Immature natural killer cell (primary cell): ENCODE data around the gene PPP1R1C. TPM values are rescaled to one million over a fixed set of nuclear protein-coding genes. Genes with fewer than 3 reads are reported as not detected.
"Not testable (repeated sequence)": the region's sequence is repeated elsewhere in the genome, so short reads cannot be mapped to it uniquely, and the experiment has no call there.

Source experiments
- DNase-seq, 3 donors: peaks; one replicate each; pipeline ENCODE4 v3.0.0; 2022; ENCODE audit warnings: mixed read lengths in 1 of 3
- H3K27ac Mint-ChIP-seq, 6 donors: one replicate each; pipeline ENCODE4 v1.8.0; 2020; ENCODE audit warnings: mixed read lengths in 6 of 6, mild to moderate bottlenecking in 5 of 6, inconsistent platforms in 4 of 6, moderate library complexity in 3 of 6
- H3K27me3 Mint-ChIP-seq, 3 donors: one replicate each; pipeline ENCODE4 v1.8.0; 2020 to 2021; ENCODE audit warnings: low read depth in 3 of 3, mild to moderate bottlenecking in 3 of 3, mixed read lengths in 3 of 3, moderate library complexity in 3 of 3, inconsistent platforms in 1 of 3
- H3K36me3 Mint-ChIP-seq, 3 donors: one replicate each; pipeline ENCODE4 v1.8.0; 2020; ENCODE audit warnings: mixed read lengths in 3 of 3, inconsistent platforms in 2 of 3, mild to moderate bottlenecking in 2 of 3
- H3K4me1 Mint-ChIP-seq, 2 donors: one replicate each; pipeline ENCODE4 v1.8.0; 2020; ENCODE audit warnings: inconsistent platforms in 2 of 2, mild to moderate bottlenecking in 2 of 2, mixed read lengths in 2 of 2, moderate library complexity in 1 of 2
- H3K4me3 Mint-ChIP-seq, 5 donors: one replicate each; pipeline ENCODE4 v1.8.0; 2020; ENCODE audit warnings: mild to moderate bottlenecking in 5 of 5, mixed read lengths in 5 of 5, inconsistent platforms in 3 of 5, moderate library complexity in 3 of 5
- H3K9me3 Mint-ChIP-seq, 6 donors: one replicate each; pipeline ENCODE4 v1.8.0; 2020; ENCODE audit warnings: mild to moderate bottlenecking in 6 of 6, mixed read lengths in 6 of 6, inconsistent platforms in 4 of 6, moderate library complexity in 3 of 6
- polyA plus RNA-seq, 3 donors: library from polyadenylated mRNA; unstranded; fragments of 300-500 nt; fragmentation: Illumina TruSeq; gene quantifications; one replicate each; pipeline ENCODE4 v1.2.3, GENCODE V29; 2021

PPP1R1C gene
- polyA plus RNA-seq, 3 donors from 2014 or later = not detected

DNA sequence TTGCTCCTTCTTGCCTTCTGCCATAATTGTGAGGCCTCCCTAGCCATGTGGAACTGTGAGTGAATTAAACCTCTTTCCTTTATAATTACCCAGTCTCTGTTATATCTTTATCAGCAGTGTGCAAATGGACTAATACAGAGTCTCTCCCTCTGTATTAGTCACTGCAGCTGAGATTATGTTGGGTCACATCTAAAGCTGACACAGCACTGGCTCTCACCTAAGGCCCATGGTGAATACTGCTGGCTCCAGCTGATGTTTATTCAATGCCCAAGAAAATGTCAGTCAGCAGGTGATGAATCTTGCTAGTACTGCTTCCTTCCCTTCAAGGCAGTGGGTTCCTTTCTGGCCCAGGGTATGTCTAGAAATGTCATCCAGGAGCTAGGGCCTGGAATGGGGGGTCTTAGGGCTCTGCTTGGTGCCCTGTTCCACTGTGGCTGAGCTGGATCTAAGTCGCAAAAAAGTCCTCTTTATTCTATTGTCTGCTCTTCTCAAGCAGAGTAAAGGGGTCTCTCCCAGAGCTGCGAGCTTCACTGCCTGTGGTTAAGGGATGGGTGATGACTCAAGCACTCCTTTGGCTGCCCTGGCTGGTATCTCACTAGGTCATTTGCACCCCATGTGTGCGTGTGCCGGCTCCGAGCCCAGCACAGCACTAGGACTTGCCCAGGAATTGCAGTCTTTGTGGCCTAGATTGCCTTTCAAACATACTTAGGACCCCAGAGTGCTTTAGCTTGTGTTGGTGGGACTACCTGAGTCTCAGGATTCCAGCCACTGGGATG lies 29.9 kb downstream of the PPP1R1C start:
- H3K9me3 Mint-ChIP-seq = peaks cover 5 to 31% (median 14%) of the 10 kb centered on the region in 6 donors
- H3K4me3 Mint-ChIP-seq = no peak overlapping the region
- no peak overlapping the region for H3K27ac Mint-ChIP-seq
- H3K4me1 Mint-ChIP-seq = no peaks in the 10 kb centered on the region
- H3K36me3 Mint-ChIP-seq = no peaks in the 10 kb centered on the region
- H3K27me3 Mint-ChIP-seq = peaks cover 0 to 6% (median 2%) of the 10 kb centered on the region in 3 donors
- no peak for DNase-seq

- H3K4me3 Mint-ChIP-seq = no peak overlapping the region
- DNase-seq = no peak
- H3K27ac Mint-ChIP-seq = no peak overlapping the region
- H3K36me3 Mint-ChIP-seq = no peaks in the 10 kb centered on the region
- no peaks in the 10 kb centered on the region for H3K27me3 Mint-ChIP-seq
- H3K4me1 Mint-ChIP-seq = no peaks in the 10 kb centered on the region
- H3K9me3 Mint-ChIP-seq = peaks cover 11 to 35% (median 15%) of the 10 kb centered on the region in 6 donors
These were observed 32.6 kb downstream of the PPP1R1C start for GRCh38 chr2:182018218-182018617.

GRCh38 chr2:182019731-182020130 lies 34.1 kb downstream of the PPP1R1C start:
- Mint-ChIP-seq H3K4me1 (no peaks in the 10 kb centered on the region), H3K9me3 (peaks cover 7 to 24% (median 10%) of the 10 kb centered on the region in 6 donors)

GRCh38 chr2:182020286-182021070 lies 34.8 kb downstream of the PPP1R1C start:
- Mint-ChIP-seq H3K9me3 (peaks cover 4 to 17% (median 9%) of the 10 kb centered on the region in 6 donors), H3K4me1 (no peaks in the 10 kb centered on the region), H3K36me3 (no peaks in the 10 kb centered on the region), H3K27me3 (no peaks in the 10 kb centered on the region), H3K4me3 (no peak overlapping the region), H3K27ac (no peak overlapping the region)
- DNase-seq = no peak

More at GRCh38 chr2:182019731-182020130, 34.1 kb downstream of the PPP1R1C start:
- DNase-seq = no peak
- Mint-ChIP-seq H3K27ac (no peak overlapping the region), H3K27me3 (no peaks in the 10 kb centered on the region), H3K36me3 (no peaks in the 10 kb centered on the region), H3K4me3 (no peak overlapping the region)

GRCh38 chr2:182023235-182023634 lies 37.6 kb downstream of the PPP1R1C start:
- Mint-ChIP-seq H3K4me1 (no peaks in the 10 kb centered on the region), H3K9me3 (peaks cover 4 to 13% (median 9%) of the 10 kb centered on the region in 6 donors), H3K4me3 (no peak overlapping the region), H3K27me3 (no peaks in the 10 kb centered on the region), H3K36me3 (no peaks in the 10 kb centered on the region), H3K27ac (no peak overlapping the region)
- DNase-seq = no peak

- not testable (repeated sequence) for H3K4me1 Mint-ChIP-seq, H3K36me3 Mint-ChIP-seq, H3K4me3 Mint-ChIP-seq, H3K27ac Mint-ChIP-seq, H3K9me3 Mint-ChIP-seq, DNase-seq, H3K27me3 Mint-ChIP-seq
These were observed 45.2 kb downstream of the PPP1R1C start for GRCh38 chr2:182030875-182031274.

- H3K27me3 Mint-ChIP-seq = peaks cover 0 to 2% (median 2%) of the 10 kb centered on the region in 3 donors
- no peaks in the 10 kb centered on the region for H3K9me3 Mint-ChIP-seq
- DNase-seq = no peak
- no peak overlapping the region for H3K4me3 Mint-ChIP-seq
- H3K36me3 Mint-ChIP-seq = no peaks in the 10 kb centered on the region
- no peaks in the 10 kb centered on the region for H3K4me1 Mint-ChIP-seq
- H3K27ac Mint-ChIP-seq = no peak overlapping the region
These were observed 46.3 kb downstream of the PPP1R1C start for GRCh38 chr2:182031956-182032355.

DNA sequence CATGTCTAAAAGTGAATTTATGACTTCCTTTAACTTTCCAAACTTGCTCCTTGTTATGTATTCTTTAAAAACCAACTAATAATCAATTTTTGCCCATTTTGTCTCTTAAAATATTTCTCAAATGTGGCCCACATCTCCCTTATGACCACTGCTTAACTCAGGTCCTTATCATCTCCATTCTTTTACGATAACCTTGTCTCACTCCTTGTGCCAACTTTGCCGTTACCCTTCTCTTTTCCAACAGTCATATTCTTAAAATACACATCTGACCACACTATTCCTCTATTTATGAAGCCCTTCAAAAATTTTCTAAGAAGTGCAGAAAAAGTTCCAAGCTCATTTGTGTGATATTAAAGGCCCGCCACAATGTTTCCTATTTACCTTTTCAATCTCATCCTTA lies 47.8 kb downstream of the PPP1R1C start:
- Mint-ChIP-seq H3K36me3 (no peaks in the 10 kb centered on the region), H3K9me3 (peaks cover 0 to 1% (median 0%) of the 10 kb centered on the region in 6 donors), H3K27ac (no peak overlapping the region), H3K4me1 (no peaks in the 10 kb centered on the region), H3K4me3 (no peak overlapping the region), H3K27me3 (peaks cover 0 to 2% (median 2%) of the 10 kb centered on the region in 3 donors)
- DNase-seq = no peak

DNA sequence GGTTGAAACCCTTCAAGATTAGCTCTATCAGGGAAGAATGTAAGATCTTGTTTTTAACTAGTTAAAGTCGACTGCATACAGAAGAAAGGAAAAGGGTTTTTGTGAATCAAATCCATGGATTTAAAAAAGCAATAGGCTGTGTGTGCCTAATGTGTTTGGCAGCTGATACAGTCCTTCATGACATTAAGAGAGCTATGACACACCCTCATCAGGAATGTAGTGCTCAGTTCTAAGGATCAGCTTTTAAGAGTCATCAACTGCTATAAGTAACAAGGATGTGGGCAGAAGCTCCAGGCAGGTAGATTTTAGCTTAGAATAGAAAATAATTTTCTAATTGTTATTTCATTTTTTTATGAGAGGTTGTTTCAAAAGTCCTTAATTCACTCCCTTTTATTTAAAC lies 52.9 kb downstream of the PPP1R1C start:
- H3K36me3 Mint-ChIP-seq = no peaks in the 10 kb centered on the region
- DNase-seq = no peak
- no peaks in the 10 kb centered on the region for H3K4me1 Mint-ChIP-seq
- no peak overlapping the region for H3K4me3 Mint-ChIP-seq
- peaks cover 0 to 1% (median 0%) of the 10 kb centered on the region in 6 donors for H3K9me3 Mint-ChIP-seq
- peaks cover 0 to 2% (median 2%) of the 10 kb centered on the region in 3 donors for H3K27me3 Mint-ChIP-seq
- no peak overlapping the region for H3K27ac Mint-ChIP-seq

- Mint-ChIP-seq H3K27me3 (no peaks in the 10 kb centered on the region), H3K9me3 (peaks cover 0 to 3% (median 0%) of the 10 kb centered on the region in 6 donors), H3K4me1 (no peaks in the 10 kb centered on the region), H3K36me3 (no peaks in the 10 kb centered on the region), H3K4me3 (no peak overlapping the region), H3K27ac (no peak overlapping the region)
- DNase-seq = no peak
These were observed 57.4 kb downstream of the PPP1R1C start for GRCh38 chr2:182043021-182043420.

GRCh38 chr2:182043861-182044260 lies 58.2 kb downstream of the PPP1R1C start:
- no peaks in the 10 kb centered on the region for H3K36me3 Mint-ChIP-seq
- no peak for DNase-seq
- H3K9me3 Mint-ChIP-seq = peaks cover 0 to 3% (median 0%) of the 10 kb centered on the region in 6 donors
- no peak overlapping the region for H3K4me3 Mint-ChIP-seq
- peaks cover 0 to under 1% (median under 1%) of the 10 kb centered on the region in 3 donors for H3K27me3 Mint-ChIP-seq
- H3K4me1 Mint-ChIP-seq = no peaks in the 10 kb centered on the region
- no peak overlapping the region for H3K27ac Mint-ChIP-seq

- H3K9me3 Mint-ChIP-seq = peaks cover 0 to 5% (median 0%) of the 10 kb centered on the region in 6 donors
- H3K27me3 Mint-ChIP-seq = peaks cover 0 to 3% (median 2%) of the 10 kb centered on the region in 3 donors
- H3K4me3 Mint-ChIP-seq = no peak overlapping the region
- H3K27ac Mint-ChIP-seq = no peak overlapping the region
- DNase-seq = no peak
- H3K4me1 Mint-ChIP-seq = no peaks in the 10 kb centered on the region
- no peaks in the 10 kb centered on the region for H3K36me3 Mint-ChIP-seq
These were observed 61.9 kb downstream of the PPP1R1C start for GRCh38 chr2:182047544-182047943.

DNA sequence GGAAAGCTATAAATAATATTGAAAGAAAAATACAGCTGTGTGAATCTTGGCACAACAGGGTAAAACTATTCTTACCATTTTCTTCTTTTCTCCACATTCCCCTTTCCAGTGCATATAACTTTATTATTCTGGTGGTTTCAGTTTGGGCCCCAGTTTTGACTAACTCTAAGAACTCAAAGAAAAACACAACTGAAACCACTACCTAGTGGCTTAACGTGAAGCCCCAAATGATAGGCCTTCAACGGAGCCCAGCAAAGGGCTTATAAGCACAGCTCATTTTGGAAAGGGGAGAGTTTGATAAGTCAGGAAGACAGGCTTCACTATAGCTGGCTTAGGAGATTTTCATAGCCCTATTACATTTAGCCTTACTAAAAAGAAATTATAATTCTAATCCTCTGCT lies 62.4 kb downstream of the PPP1R1C start:
- Mint-ChIP-seq H3K4me3 (no peak overlapping the region), H3K27me3 (peaks cover 0 to 3% (median 2%) of the 10 kb centered on the region in 3 donors), H3K36me3 (no peaks in the 10 kb centered on the region), H3K4me1 (no peaks in the 10 kb centered on the region), H3K27ac (no peak overlapping the region), H3K9me3 (peaks cover 0 to 5% (median 0%) of the 10 kb centered on the region in 6 donors)
- no peak for DNase-seq

DNA sequence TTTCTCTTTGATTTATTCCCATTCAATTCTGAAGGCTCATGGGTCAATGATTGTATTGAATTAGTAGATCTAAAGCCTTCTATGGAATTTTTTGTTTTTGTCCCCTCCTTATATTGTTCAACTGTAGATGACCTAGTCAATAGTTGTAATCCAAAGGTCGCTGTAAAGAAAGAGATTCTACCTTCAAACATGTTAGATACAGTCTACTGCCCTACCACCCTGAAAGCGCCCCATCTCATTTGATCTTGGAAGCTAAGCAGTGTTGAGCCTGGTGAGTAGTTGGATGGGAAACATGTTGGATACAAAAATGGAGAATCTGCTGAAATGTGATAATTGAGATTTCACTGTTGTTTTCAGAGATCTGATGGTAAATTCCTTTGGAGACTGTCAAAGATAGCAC lies 63.0 kb downstream of the PPP1R1C start:
- H3K27ac Mint-ChIP-seq = no peak overlapping the region
- H3K4me3 Mint-ChIP-seq = no peak overlapping the region
- no peaks in the 10 kb centered on the region for H3K4me1 Mint-ChIP-seq
- no peaks in the 10 kb centered on the region for H3K36me3 Mint-ChIP-seq
- H3K27me3 Mint-ChIP-seq = peaks cover 0 to 3% (median 2%) of the 10 kb centered on the region in 3 donors
- H3K9me3 Mint-ChIP-seq = peaks cover 0 to 5% (median 0%) of the 10 kb centered on the region in 6 donors
- DNase-seq = no peak
